HG03045 (cell line): ENCODE measurements around the gene IGF2R.
"Not testable (repeated sequence)": the region's sequence is repeated elsewhere in the genome, so short reads cannot be mapped to it uniquely, and the experiment has no call there.

Experiments used
- ATAC-seq: cut with Tn5 transposase; IDR thresholded peaks from one replicate; pipeline ENCODE4 v1.9.1; 2021; ENCODE audit warnings: mild to moderate bottlenecking, moderate library complexity; ENCODE audit not compliant: unreplicated experiment

IGF2R gene

DNA sequence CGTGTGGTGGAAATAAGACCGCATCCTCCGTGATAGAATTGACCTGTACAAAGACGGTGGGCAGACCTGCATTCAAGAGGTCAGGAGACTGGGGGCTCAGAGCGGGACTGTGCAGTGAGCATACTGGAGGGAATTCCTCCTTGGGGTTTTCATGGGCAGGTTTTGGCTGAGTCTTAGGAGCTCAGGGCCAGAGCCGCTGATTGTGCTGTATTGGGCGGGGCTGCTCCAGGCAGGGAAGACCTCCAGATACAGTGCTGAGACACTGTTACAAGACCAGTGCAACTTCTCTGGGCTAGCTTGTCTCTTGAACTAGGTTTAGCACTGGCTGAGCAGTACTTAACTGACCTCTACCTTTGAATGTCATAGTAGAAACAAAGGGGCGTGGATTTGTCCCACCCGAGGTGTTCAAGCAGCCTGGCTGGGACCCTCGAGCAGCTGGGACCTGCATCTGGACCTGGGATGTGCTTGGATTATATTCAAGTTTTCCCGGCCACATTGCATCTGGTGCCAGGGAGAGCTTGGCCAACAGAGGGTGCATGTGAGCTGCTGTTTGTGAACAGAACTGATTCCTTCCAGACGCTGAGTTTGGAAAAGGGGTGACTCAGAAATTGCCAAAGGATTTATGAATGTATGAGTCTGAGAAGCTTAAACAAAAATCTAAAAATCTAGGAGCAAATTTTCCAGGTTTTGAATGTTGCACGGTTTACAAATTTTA lies 119.3 kb downstream of the IGF2R start:
- ATAC-seq: no peak

DNA sequence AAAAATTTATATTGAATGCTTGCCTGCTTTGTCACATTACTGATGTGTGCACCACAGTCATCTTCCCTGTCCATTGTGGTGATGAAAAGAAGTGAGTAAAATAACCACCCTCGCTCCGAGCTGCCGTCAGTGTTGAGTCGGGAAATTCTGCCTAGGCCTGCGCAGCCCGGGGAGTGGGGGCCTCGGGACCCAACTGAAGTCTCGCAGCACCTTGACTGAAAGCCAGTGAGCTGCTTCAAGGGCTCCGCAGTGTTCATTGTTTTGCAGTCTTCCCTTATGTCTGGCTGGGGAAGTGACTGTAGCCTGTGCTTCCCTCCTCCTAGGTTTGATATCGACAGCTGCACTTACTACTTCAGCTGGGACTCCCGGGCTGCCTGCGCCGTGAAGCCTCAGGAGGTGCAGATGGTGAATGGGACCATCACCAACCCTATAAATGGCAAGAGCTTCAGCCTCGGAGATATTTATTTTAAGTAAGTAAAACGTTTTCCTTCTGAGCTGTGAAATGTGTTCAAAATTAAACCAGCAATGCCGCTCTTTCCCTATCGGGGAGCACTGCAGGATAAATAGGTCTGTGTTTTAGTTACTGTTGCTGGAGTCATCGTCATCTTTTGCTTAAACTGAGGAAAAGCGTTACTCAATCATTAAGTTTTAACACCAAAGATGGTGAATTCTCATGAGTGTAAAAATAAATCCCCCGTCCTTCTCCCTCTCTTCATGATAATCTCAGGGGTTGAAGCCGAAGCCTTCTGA lies 120.1 kb downstream of the IGF2R start:
- ATAC-seq: no peak

DNA sequence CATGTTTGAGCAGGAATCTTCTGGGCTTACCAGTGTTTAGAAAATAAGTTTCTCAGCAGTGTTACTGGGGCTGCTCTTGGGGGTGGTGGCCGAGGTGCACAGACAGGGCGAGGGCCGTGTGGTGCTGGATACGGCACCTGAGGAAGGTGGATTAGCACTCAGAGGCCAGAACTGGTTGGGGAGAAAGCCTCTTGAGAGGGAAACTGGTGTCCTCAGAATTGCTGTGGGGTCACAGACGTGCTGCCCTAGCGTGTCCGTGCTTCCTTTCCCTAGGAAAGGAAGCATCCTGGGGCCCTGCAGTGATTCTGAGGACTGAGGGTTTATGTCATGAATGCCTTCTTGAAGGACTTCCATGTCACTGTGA lies 120.6 kb downstream of the IGF2R start:
- ATAC-seq: no peak

DNA sequence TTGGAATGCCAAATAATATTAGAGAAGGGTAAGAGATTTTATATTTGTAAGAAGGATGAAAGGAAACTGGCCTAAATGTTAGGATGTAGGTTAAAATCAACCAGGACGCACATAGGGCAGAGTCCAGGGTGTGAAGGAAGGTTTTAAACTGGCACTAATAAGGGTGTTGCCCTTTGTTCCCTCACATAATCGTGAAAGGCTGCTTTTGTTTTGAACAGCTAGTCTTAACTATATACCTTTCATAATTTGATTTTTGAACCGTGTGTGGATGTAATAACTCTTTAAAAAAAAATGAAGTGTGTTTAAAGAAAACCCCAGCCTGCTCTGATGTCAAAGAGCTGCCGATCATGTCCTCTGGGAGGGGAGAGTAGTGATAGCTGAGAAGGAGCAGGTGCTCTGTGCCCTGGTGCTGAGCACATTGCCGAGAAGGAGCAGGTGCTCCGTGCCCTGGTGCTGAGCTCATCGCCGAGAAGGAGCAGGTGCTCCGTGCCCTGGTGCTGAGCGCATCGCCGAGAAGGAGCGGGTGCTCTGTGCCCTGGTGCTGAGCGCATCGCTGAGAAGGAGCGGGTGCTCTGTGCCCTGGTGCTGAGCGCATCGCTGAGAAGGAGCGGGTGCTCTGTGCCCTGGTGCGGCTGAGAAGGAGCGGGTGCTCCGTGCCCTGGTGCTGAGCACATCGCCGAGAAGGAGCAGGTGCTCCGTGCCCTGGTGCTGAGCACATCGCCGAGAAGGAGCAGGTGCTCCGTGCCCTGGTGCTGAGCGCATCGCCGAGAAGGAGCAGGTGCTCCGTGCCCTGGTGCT lies 121.8 kb downstream of the IGF2R start:
- ATAC-seq: not testable (repeated sequence)

DNA sequence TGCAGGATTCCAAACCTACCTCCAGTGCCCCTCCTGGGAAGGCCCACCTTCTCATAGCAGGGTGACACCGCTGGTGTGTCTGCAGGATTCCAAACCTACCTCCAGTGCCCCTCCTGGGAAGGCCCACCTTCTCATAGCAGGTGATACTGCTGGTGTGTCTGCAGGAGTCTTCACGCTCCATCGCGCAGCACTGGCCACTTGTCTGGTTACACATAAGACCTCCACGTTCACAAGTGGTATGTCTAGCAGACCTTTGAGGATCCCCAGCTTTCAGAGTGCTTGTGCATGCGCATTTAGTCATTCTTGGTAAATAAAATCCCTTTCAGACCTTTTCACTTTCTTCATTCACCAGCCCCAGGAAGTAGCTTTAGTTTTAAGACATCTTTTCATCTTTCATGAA lies 123.3 kb downstream of the IGF2R start:
- ATAC-seq: not testable (repeated sequence)

DNA sequence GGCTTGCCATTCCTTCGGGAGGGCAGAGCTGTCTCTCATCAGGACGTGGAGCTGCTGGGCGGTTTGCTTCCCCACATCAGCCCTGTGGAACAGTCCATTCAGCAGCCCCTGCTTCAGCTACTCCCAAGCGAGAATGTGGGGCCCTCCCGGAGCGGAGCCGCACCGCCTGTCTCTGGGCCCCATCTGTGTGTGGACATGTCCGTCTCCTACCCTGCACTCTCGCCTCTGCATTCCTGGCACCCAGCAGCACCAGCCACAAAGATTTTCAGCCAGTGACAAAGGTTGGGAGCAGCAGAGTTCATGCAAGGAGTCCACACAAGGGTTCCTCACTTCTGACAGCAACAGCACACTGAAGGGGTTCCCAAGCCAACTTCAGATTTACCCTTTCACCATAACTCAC lies 123.7 kb downstream of the IGF2R start:
- ATAC-seq: no peak

DNA sequence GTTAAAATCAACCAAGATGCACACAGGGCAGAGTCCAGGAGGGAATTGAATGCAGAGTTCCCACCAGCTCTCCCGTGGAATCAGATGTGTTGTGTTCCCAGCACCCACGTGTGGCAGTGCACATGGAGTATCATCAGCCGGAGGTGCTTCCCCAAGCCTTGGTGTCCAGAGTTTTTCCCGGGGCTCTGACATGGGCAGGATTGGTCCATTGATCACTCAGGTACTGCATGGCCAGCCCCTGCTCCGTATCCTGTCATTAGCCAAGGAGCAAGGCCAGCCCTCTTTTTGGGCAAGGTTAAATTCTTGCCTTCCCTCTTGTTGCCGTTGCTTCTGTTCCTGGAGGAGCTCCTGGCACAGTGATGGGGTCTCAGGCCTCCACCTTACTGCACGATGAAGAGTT lies 124.2 kb downstream of the IGF2R start:
- no peak for ATAC-seq

DNA sequence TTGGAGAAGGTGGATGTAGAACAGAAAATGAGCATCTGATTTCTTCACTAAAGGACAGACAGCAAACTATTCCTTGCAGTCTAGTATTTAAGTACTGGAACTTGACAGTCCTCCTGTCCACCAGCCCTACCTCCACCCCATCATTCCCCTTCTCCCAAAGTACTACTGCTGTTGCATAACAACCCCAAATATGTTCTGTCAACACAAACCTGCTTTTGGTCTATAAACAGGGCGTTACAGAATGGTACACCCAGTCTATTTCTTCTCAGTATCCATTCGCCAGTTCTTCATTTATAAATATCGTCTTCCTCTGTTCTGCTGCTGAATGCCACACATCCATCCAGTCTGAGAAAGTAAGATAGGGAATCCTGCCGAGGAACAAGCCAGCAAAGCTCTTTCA lies 125.1 kb downstream of the IGF2R start:
- no peak for ATAC-seq

DNA sequence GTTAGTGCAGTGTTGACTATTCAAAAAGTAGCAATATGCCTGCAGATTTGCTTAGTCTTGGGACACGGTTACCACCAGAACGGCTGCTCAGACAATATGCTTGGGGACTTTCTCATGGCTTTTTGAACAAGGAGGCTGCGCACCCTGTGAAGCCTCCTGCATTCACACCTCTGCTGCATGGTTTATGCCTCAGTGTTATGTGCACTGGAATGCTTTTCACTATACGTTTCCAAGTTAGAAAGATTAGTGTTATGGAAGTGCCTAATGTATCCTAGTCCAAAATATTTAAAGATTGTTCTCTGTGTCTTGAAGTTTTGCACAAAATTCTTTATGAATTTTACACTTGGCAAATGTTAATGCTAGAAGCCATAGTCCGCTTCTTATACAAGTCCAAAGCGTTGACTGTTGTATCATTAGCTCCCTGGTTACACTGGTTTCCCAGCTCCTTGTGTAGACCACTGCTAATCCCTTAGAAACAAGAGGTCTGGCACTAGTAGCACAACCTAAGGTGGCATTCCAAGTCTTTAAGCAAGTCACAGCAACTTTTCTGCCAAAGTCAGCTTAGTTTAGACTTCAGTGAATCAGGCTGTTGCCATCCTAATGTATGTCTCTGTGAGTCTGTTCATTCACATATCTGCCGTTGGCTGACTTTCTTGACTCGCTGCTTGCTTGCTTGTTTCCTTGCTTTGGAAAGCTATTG lies 126.4 kb downstream of the IGF2R start:
- no peak for ATAC-seq

DNA sequence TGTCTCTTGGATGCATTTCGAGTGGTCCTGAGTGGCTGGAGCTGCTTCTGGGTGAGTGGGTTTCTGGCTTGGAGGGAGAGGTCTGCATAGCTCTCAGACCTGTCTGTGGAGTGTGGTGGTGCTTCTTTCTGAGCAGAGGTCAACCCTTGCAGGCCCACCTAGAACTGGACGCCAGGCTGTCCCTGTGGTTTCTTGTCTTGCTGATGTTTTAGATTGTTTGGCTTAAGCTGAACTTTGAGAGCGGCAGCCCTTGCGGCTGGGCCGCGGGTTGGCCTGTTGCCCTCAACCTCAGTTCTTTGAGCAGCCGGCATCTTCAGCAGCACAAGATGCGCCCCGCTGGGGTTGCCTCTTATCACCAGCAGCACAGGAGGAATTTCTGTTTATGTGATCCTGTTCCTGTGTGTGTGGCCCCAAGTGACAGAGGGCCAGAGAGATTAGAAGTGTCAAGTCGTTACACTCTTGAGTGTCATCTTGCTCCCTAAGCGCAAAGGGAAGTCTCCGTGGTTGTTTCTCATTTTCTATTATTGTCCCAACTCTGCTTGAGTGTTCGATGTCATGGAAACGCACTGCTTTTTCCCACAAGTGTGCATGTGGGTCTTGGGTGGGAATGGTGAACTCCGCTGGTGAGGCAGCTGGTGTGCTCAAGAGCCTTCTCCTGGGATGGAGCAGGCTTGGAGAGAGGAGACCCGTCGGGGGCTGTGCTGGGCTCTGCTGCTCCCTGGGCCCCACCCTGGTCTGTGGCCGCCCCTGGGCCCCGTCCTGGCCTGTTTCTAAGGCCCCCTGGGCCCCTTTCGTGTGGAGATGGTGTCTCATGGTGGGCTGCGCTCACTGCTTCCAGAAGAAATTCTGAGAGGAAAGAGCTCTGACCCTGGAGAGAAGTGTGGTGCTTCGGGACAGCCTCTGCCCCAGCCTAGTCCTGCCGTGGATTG lies 132.7 kb downstream of the IGF2R start:
- no peak for ATAC-seq

DNA sequence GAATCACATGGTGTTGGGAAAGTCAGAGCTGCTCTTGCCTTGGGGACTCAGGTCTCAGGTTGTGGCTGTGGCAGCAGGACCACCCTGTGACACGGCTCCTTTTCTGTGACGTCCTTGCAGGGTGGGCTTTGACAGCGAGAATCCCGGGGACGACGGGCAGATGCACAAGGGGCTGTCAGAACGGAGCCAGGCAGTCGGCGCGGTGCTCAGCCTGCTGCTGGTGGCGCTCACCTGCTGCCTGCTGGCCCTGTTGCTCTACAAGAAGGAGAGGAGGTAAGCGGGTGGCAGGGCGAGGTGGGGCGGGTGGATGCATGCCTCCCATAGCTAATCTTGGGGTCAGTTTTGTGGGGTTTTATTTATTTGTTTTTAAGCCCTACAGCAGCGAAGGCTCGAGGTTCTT lies 133.5 kb downstream of the IGF2R start:
- ATAC-seq: no peak

DNA sequence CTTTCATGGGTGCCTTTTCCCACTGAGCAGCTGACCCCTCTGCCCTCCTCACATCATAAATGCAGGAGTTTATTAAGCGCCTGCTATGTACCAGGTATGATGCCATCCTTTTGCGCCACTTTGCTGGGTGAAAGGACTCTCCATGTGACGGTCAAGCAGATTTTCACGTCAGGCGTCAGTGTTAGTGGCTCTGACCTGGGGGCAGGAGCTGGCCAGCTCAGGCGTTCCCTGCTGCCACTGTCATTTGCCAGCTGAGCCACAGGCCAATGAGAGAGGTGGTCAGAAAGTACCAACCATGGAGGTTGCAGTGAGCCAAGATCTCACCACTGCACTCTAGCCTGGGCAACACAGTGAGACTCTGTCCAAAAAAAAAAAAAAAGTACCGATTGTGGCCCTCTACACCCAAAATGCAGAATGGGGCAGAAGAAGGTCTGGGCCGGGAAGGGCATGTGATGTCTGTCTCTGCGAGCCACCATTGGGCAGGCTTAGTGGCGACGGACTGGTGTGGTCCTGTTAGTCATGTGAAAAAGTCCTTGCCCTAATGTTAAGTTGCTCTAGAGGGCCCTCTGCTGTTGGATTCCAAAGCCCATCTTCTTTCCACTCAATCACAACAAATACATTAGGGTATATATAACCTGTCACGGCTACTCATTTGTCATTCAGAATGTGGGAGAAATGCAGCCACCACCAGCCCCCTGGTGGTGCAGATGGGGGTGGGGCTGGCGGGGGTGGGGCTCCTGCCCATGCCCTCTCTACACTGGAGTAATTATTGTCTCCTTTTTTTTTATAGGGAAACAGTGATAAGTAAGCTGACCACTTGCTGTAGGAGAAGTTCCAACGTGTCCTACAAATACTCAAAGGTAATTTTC lies 134.3 kb downstream of the IGF2R start:
- no peak for ATAC-seq

DNA sequence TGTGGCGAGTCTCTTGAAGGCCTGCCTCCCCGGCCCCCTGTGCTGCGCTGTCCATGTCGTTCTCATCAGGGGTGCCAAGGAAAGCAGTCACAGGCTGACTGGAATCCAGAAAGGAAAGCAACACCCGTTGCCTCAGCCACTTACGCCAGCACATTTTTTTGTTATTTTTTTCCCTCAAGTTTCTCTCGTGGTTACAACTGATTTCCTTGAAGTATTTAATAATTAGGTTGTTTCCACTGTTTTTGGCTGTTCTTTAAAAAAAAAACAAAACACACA lies 134.9 kb downstream of the IGF2R start:
- no peak for ATAC-seq

DNA sequence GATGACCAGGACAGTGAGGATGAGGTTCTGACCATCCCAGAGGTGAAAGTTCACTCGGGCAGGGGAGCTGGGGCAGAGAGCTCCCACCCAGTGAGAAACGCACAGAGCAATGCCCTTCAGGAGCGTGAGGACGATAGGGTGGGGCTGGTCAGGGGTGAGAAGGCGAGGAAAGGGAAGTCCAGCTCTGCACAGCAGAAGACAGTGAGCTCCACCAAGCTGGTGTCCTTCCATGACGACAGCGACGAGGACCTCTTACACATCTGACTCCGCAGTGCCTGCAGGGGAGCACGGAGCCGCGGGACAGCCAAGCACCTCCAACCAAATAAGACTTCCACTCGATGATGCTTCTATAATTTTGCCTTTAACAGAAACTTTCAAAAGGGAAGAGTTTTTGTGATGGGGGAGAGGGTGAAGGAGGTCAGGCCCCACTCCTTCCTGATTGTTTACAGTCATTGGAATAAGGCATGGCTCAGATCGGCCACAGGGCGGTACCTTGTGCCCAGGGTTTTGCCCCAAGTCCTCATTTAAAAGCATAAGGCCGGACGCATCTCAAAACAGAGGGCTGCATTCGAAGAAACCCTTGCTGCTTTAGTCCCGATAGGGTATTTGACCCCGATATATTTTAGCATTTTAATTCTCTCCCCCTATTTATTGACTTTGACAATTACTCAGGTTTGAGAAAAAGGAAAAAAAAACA lies 136.1 kb downstream of the IGF2R start:
- ATAC-seq: no peak

DNA sequence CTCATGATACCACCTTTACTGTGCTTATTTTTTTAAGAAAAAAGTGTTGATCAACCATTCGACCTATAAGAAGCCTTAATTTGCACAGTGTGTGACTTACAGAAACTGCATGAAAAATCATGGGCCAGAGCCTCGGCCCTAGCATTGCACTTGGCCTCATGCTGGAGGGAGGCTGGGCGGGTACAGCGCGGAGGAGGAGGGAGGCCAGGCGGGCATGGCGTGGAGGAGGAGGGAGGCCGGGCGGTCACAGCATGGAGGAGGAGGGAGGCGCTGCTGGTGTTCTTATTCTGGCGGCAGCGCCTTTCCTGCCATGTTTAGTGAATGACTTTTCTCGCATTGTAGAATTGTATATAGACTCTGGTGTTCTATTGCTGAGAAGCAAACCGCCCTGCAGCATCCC lies 137.1 kb downstream of the IGF2R start:
- no peak for ATAC-seq

DNA sequence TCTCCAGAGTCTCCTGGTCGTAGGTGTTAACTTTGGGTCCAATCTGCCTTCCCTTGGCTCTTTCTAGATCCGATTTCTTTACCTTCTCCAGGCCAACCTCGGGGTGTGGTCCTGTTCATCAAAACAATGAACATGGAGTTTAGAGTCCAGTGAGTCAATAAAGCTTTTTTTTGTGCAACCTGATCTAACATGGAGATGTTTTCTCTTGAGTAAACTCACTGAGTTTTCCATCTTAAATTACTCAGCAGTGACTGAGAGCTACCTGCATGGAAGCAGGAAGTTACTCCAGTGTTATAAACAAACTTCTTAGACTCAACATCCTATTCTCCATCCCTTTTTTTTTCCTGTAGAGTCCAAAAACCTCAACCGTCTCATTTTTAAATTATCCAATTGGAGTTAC lies 137.8 kb downstream of the IGF2R start:
- no peak for ATAC-seq

DNA sequence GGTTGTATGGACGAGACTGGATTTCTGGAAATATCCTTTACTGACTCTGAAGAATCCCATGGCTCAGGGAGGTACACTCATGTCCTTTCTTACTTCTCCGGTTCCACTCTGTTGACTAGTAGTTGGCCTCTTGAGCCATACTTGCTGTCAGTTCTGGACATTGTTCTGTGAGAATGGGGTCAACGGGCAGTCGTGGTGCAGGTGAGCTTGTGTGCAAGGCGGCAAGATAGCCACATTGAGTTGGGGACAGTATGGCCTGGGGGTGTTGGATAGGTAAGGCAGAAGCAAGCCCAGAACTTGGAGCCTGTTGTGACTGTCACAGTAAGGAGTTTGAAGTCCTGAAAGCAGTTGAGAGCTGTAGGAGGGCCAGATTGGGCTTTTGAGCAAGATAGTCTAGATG lies 139.2 kb downstream of the IGF2R start:
- no peak for ATAC-seq

DNA sequence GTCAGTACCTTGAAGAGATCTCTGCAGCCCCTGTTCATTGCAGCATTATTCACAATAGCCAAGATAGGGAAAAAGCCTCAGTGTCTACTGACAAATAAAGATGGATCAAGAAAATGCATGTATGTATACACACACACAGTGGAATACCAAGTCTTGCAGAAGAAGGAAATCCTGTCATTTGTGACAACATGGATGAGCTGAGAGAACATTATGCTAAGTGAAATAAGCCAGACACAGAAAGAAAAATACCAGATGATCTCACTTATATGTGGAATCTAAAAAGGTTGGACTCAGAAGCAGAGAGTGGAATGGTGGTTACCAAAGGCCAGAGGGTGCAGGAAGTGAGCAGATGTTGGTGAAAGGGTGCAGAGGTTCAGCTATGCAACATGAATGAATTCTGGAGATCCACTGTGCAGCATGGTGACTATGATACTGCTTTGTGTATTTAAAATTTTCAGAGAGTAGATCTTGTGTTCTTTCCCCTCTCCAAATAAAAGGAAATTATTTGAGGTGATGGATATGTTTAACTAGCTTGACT lies 141.8 kb downstream of the IGF2R start:
- no peak for ATAC-seq

DNA sequence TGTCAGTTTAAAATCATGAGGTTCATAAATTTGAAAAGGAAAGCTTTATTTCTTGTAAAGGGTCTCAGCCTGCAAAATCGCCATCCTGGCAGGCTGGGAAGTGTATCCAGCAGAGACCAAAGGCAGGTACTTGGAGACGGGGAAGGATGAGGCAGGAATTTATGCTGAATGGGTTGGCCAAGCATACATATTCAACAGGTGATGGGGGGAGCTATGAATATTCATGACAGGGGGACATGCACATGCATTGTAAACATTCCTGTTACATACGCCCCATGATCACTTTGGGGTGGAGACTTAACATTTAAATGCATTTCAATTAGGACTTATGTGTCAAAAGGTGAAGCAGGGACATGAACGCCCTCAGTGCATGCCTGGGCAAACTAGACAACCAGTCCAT lies 142.9 kb downstream of the IGF2R start:
- no peak for ATAC-seq
